Activated CD8-positive, alpha-beta T cell treated with anti-CD3 and anti-CD28 coated beads for 36 hours (primary cell): ENCODE measurements around the gene RSPH6A. TPM values are rescaled to one million over a fixed set of nuclear protein-coding genes. Genes with fewer than 3 reads are reported as not detected.

Source experiments
- ATAC-seq: fragments of 200-7000 bp; cut with Tn5 transposase; one replicate; pipeline ENCODE4 v1.10.0; 2021; ENCODE audit warnings: mild to moderate bottlenecking, moderate library complexity
- CTCF ChIA-PET: fragments of 350-600 bp; sonication (Branson Sonifier 250); formaldehyde crosslinking; loops from one replicate; lab custom pipeline; 2021; ENCODE audit warnings: antibody characterized with exemption; lab: Charles Lee
- POLR2A ChIA-PET: fragments of 350-600 bp; sonication (Branson Sonifier 250); formaldehyde crosslinking; loops from one replicate; lab custom pipeline; 2021; ENCODE audit warnings: antibody characterized with exemption; lab: Charles Lee
- DNase-seq: peaks from one replicate; pipeline ENCODE4 v3.0.0-alpha.2; 2020
- H3K27ac Mint-ChIP-seq: one replicate; pipeline ENCODE4 v1.8.0; 2021; ENCODE audit warnings: mild to moderate bottlenecking, mixed read lengths
- H3K27me3 Mint-ChIP-seq: one replicate; pipeline ENCODE4 v1.8.0; 2021; ENCODE audit warnings: mixed read lengths
- H3K36me3 Mint-ChIP-seq: one replicate; pipeline ENCODE4 v1.8.0; 2021; ENCODE audit warnings: low read depth, mixed read lengths
- H3K4me1 Mint-ChIP-seq: one replicate; pipeline ENCODE4 v1.8.0; 2021; ENCODE audit warnings: low read depth, mixed read lengths
- H3K4me3 Mint-ChIP-seq: one replicate; pipeline ENCODE4 v1.8.0; 2021; ENCODE audit warnings: mild to moderate bottlenecking, moderate library complexity, mixed read lengths
- H3K9me3 Mint-ChIP-seq: one replicate; pipeline ENCODE4 v1.8.0; 2021; ENCODE audit warnings: mixed read lengths
- intact Hi-C: fragments of 100-400 bp; cut with micrococcal nuclease; formaldehyde crosslinking; loops from one replicate; pipeline ENCODE4 v1.10.0; 2022
- total RNA-seq, 2 experiments: library from RNA; stranded (reverse); gene quantifications; one replicate each; pipeline ENCODE4 v1.2.3, GENCODE V29; 2021
- TF ChIP-seq, protein P1 (sequence below): fragments of 200-600 bp; IDR thresholded peaks from one replicate; pipeline ENCODE4 v1.8.0; 2022; ENCODE audit warnings: antibody characterized with exemption, mild to moderate bottlenecking

RSPH6A gene
- total RNA-seq, 2 experiments from 2014 or later, result 0.41 to 0.63 TPM

DNA sequence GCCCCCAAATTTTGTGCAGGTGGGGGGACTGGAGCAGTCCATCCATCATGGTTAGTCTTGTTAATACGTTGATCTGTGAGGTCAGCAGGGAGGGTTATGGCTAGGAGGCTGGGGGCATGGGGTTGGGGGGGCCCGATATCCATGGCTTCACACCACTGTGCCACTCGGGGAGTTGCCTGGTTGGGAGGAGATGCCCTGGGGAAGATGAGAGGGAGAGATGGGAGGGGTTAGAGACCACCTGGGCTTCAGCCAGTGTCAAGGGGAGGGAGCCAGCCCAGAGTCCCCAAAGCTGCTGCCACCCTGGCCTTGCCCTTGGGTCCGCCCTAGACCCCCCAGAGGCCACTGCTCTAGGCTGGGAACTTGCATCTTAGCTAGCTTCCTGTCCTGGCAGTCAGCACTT is 31.0 kb downstream of the RSPH6A start:
- H3K9me3 Mint-ChIP-seq, result no peaks in the 10 kb centered on the region
- ATAC-seq (no peak), DNase-seq (no peak)
- intact Hi-C loops, result no loop called here
- no peak overlapping the region for H3K4me3 Mint-ChIP-seq
- H3K27ac Mint-ChIP-seq, result no peak overlapping the region
- POLR2A ChIA-PET, result no interaction called here
- peaks cover 9% of the 10 kb centered on the region for H3K4me1 Mint-ChIP-seq
- CTCF ChIA-PET, result no interaction called here
- TF ChIP-seq, protein P1, sequence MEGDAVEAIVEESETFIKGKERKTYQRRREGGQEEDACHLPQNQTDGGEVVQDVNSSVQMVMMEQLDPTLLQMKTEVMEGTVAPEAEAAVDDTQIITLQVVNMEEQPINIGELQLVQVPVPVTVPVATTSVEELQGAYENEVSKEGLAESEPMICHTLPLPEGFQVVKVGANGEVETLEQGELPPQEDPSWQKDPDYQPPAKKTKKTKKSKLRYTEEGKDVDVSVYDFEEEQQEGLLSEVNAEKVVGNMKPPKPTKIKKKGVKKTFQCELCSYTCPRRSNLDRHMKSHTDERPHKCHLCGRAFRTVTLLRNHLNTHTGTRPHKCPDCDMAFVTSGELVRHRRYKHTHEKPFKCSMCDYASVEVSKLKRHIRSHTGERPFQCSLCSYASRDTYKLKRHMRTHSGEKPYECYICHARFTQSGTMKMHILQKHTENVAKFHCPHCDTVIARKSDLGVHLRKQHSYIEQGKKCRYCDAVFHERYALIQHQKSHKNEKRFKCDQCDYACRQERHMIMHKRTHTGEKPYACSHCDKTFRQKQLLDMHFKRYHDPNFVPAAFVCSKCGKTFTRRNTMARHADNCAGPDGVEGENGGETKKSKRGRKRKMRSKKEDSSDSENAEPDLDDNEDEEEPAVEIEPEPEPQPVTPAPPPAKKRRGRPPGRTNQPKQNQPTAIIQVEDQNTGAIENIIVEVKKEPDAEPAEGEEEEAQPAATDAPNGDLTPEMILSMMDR, result no peak
- H3K27me3 Mint-ChIP-seq, result peaks cover 27% of the 10 kb centered on the region
- peaks cover 30% of the 10 kb centered on the region for H3K36me3 Mint-ChIP-seq

DNA sequence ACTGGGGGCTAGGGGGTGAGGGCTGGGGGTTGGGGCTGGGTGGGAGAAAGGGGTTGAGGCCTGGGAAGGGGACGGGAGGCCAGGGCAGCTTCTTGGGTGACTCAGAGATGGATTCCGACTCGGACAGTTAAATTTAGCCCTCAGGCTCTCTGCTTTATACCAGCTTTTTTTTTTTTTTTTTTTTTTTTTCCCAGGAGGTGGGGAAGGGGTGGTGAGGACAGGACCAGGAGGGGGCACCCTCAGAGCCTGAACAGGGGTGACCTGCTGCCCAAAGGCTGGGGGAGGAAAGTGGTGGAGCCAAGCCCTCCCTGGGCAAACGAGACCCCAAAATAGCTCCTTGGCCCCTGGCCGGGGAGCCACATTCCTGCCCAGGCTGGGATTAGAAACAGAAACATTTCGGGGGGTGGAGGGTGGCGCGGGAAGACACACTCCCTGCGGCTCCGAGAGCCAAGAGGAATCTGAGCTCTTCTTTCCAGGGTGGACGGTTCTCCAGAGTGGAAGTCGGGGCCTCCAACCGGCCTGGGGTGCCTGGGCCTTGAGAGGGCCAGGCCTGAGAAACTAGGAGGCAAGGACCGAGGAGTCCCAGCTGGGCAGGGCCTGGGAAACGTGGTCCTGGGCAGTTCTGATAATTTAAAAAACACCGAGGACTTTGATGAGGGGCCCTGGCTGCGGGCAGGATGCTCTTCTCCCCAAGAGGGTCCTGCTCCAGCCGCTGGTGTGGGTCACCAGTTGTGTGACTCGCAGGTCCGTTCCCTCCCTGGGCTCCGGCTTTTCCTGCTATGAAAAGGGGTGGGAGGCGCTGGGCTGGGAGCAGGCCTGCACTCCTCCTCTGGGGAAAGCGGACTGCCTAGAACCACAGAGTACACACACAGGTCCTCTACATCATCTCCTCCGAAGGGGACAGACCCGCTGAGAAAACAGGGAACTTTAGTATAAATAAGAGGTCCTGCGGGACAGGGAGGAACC is 32.0 kb downstream of the RSPH6A start:
- H3K4me1 Mint-ChIP-seq, result peaks cover 17% of the 10 kb centered on the region
- ATAC-seq (no peak), DNase-seq (no peak)
- H3K36me3 Mint-ChIP-seq, result peaks cover 21% of the 10 kb centered on the region
- peaks cover 29% of the 10 kb centered on the region for H3K27me3 Mint-ChIP-seq
- intact Hi-C loops, result no loop called here
- TF ChIP-seq, protein P1, result no peak
- H3K9me3 Mint-ChIP-seq, result no peaks in the 10 kb centered on the region
- no peak overlapping the region for H3K4me3 Mint-ChIP-seq
- CTCF ChIA-PET, result interaction anchor here (1.2 to 1.5 kb wide), 3 partner anchors 14 to 34 kb away, joined by 4 read pairs; partner anchors contain the start of gene SIX5
- POLR2A ChIA-PET, result interaction anchor here (0.6 to 1.3 kb wide), 4 partner anchors 9 to 66 kb away, joined by 3 to 4 read pairs (median 4); partner anchors contain the start of gene DMWD
- no peak overlapping the region for H3K27ac Mint-ChIP-seq

DNA sequence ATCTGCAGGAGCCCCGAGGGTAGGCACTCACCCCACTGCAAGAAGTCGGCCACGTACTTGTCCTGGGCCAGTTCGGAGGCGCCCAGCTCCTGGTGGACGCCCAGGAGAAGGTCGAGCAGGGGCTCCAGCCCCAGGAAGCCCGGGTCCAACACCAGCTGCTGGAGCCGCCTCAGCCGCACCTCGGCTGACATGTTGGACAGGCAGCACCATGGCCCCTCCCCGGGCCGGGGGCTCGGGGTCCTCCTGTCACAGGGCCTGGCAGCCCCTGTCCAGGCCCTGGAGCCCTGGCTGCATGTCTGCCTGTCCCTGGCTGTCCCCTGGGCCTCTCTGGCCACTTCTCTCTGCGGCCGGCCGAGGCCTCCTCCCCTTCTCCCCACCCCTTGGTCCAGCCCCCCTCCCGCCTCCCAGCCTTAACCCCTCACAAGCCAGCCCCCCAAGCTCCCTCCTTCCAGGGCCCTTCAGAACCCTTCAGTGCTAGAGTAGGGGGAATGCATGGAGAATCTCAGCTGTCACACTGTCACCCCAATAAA is 32.9 kb downstream of the RSPH6A start, which contains the start of gene DMPK:
Gene DMPK (minus strand): TSS at position 329 of the 530 bp plus-strand sequence. CDS start 138 bp downstream, at position 191.
- H3K27me3 Mint-ChIP-seq, result peaks cover 29% of the 10 kb centered on the region

DNA sequence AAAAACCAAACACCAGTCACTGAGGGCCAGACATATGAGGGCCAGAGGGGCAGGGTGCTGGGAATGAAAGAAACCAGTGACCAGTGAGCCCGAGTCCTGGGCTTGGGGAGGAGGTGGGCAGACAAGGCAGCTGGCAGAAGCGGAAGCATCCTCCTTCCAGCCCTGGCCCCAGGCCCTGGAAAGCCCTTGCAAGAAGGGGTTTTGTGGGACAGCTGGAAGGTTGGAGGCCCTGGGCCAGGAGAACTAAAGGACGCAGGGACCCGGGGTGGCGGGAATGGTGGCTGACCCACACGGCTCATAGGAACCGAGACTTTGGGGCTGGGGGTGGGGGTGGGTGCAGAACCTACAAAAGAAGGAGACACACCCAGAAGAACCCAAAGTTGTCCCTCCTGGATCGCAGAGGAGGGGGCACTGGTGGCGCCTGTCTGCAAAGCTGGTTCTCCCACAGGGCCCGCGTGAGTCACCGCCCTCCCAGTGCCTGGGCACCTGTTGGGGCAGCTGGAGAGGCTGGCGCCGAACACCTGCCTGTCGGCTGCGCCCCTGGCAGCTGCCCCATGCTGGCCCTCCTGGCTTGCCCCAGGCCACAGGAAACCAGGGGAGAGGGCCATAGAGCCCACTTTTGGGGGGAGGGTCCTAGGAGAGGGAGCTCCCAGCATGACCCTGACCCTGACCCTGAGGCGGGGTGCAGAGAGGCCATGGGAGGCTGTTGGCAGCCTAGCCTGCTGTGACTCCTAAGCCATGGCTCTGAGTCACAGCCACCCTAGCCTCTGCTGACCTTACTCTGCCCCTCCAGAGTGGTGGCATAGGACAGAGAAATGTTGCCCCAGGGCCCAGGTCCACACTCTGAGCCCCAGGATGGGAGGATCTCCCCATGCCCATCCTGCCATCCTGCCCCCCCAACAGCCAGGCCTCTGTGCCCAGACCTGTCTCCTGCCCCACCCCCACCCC is 33.6 kb downstream of the RSPH6A start:
- POLR2A ChIA-PET, result interaction anchor here (0.6 to 1.3 kb wide), 5 partner anchors 8 to 1216 kb away, joined by 3 read pairs; no protein-coding TSS in a partner anchor
- TF ChIP-seq, protein P1, result no peak
- Mint-ChIP-seq H3K4me3 (no peak overlapping the region), H3K27ac (no peak overlapping the region), H3K36me3 (peaks cover 15% of the 10 kb centered on the region), H3K9me3 (no peaks in the 10 kb centered on the region), H3K4me1 (peaks cover 17% of the 10 kb centered on the region), H3K27me3 (peaks cover 29% of the 10 kb centered on the region)
- CTCF ChIA-PET, result interaction anchor here (1.2 to 1.6 kb wide), 3 partner anchors 12 to 18 kb away, joined by 4 read pairs; partner anchors contain the start of gene SIX5
- intact Hi-C loops, result no loop called here
- no peak for ATAC-seq
- no peak for DNase-seq

More for the DNA sequence above, 32.9 kb downstream of the RSPH6A start, which contains the start of gene DMPK:
- TF ChIP-seq, protein P1, result no peak
- DNase-seq (no peak), ATAC-seq (no peak)
- peaks cover 17% of the 10 kb centered on the region for H3K4me1 Mint-ChIP-seq
- CTCF ChIA-PET, result interaction anchor here (1.2 to 1.5 kb wide), 3 partner anchors 13 to 35 kb away, joined by 4 read pairs; partner anchors contain the start of gene SIX5
- no peaks in the 10 kb centered on the region for H3K9me3 Mint-ChIP-seq
- POLR2A ChIA-PET, result interaction anchor here (0.6 to 1.3 kb wide), 5 partner anchors 10 to 1217 kb away, joined by 3 to 4 read pairs (median 3); no protein-coding TSS in a partner anchor
- H3K4me3 Mint-ChIP-seq, result no peak within 1 kb of the TSS
- no peak within 1 kb of the TSS for H3K27ac Mint-ChIP-seq
- intact Hi-C loops, result no loop called here
- H3K36me3 Mint-ChIP-seq, result peaks cover 16% of the 10 kb centered on the region
